IPS DF 19.7 (cell line): ENCODE measurements around the gene PEX1.
"Not testable (repeated sequence)": the region's sequence is repeated elsewhere in the genome, so short reads cannot be mapped to it uniquely, and the experiment has no call there.

Source experiments
- DNase-seq: peaks from one replicate; pipeline ENCODE4 v3.0.0-alpha.2; 2013; ENCODE audit warnings: low read depth, low spot score

PEX1 gene

GRCh38 chr7:92528188-92528957, at the start of gene PEX1, which contains the start of gene RBM48:
Gene PEX1, minus strand, starts transcription at chr7:92528520. Its CDS starts 85 bp downstream, at chr7:92528435.
Gene RBM48, plus strand, starts transcription at chr7:92528795. Its CDS starts 19 bp downstream, at chr7:92528814.
- peak; percentile 98 for DNase-seq

GRCh38 chr7:92576296-92576695, 48.0 kb upstream of the PEX1 start:
- DNase-seq = no peak

- DNase-seq = no peak
These were observed 40.8 kb upstream of the PEX1 start for GRCh38 chr7:92569137-92569536.

- no peak for DNase-seq
These were observed 39.1 kb upstream of the PEX1 start for GRCh38 chr7:92567460-92567859.

GRCh38 chr7:92563345-92563744, 35.0 kb upstream of the PEX1 start:
- DNase-seq = no peak

- DNase-seq = no peak
These were observed 32.3 kb upstream of the PEX1 start for GRCh38 chr7:92560602-92561001.

- DNase-seq = no peak
These were observed 29.6 kb upstream of the PEX1 start for GRCh38 chr7:92557808-92558362.

- no peak for DNase-seq
These were observed 28.9 kb upstream of the PEX1 start for GRCh38 chr7:92557249-92557648.

- DNase-seq = no peak
These were observed 21.9 kb upstream of the PEX1 start for GRCh38 chr7:92550194-92550593.

- DNase-seq = no peak
These were observed 19.3 kb upstream of the PEX1 start for GRCh38 chr7:92547579-92547978.

GRCh38 chr7:92546856-92547497, 18.7 kb upstream of the PEX1 start:
- DNase-seq = no peak

GRCh38 chr7:92545116-92545515, 16.8 kb upstream of the PEX1 start:
- DNase-seq = not testable (repeated sequence)

GRCh38 chr7:92543542-92543941, 15.2 kb upstream of the PEX1 start:
- DNase-seq = not testable (repeated sequence)

- no peak for DNase-seq
These were observed 6.3 kb upstream of the PEX1 start for GRCh38 chr7:92534572-92534971.

- no peak for DNase-seq
These were observed 591 bp upstream of the PEX1 start for GRCh38 chr7:92528958-92529264.

- DNase-seq = no peak
These were observed 776 bp downstream of the PEX1 start for GRCh38 chr7:92527300-92528187.

- DNase-seq = no peak
These were observed 5.2 kb downstream of the PEX1 start for GRCh38 chr7:92523110-92523509.

- DNase-seq = no peak
These were observed 8.3 kb downstream of the PEX1 start for GRCh38 chr7:92520024-92520423.

GRCh38 chr7:92517631-92518030, 10.7 kb downstream of the PEX1 start:
- DNase-seq = no peak

GRCh38 chr7:92513167-92513902, 15.0 kb downstream of the PEX1 start:
- DNase-seq = no peak

- no peak for DNase-seq
These were observed 19.4 kb downstream of the PEX1 start for GRCh38 chr7:92508946-92509345.
